NAMALWA (cell line): ENCODE data around the gene ITPK1.

Source experiments
- DNase-seq: peaks from one replicate; pipeline ENCODE4 v3.0.0-alpha.2; 2015; ENCODE audit warnings: low spot score

The ITPK1 gene

GRCh38 chr14:92937051-92937937 lies 178.4 kb downstream of the ITPK1 start:
- no peak for DNase-seq

GRCh38 chr14:92936085-92936484 lies 179.6 kb downstream of the ITPK1 start:
- DNase-seq, result no peak

GRCh38 chr14:92935446-92935845 lies 180.3 kb downstream of the ITPK1 start:
- no peak for DNase-seq

- no peak for DNase-seq
Measured at GRCh38 chr14:92934196-92935085, 181.3 kb downstream of the ITPK1 start.

- DNase-seq, result no peak
Measured at GRCh38 chr14:92933481-92933880, 182.2 kb downstream of the ITPK1 start.

- no peak for DNase-seq
Measured at GRCh38 chr14:92932448-92933395, 183.0 kb downstream of the ITPK1 start.

- no peak for DNase-seq
Measured at GRCh38 chr14:92931681-92932447, 183.9 kb downstream of the ITPK1 start.

- no peak for DNase-seq
Measured at GRCh38 chr14:92930737-92931602, 184.8 kb downstream of the ITPK1 start.

- no peak for DNase-seq
Measured at GRCh38 chr14:92929689-92930608, 185.8 kb downstream of the ITPK1 start.

- no peak for DNase-seq
Measured at GRCh38 chr14:92928961-92929688, 186.6 kb downstream of the ITPK1 start.

- DNase-seq, result no peak
Measured at GRCh38 chr14:92928258-92928629, 187.5 kb downstream of the ITPK1 start.

- DNase-seq, result no peak
Measured at GRCh38 chr14:92927349-92928257, 188.1 kb downstream of the ITPK1 start.

GRCh38 chr14:92926931-92927330 lies 188.8 kb downstream of the ITPK1 start:
- no peak for DNase-seq

- DNase-seq, result no peak
Measured at GRCh38 chr14:92926180-92926845, 189.4 kb downstream of the ITPK1 start.

GRCh38 chr14:92925446-92925845 lies 190.3 kb downstream of the ITPK1 start:
- no peak for DNase-seq

GRCh38 chr14:92924247-92924646 lies 191.5 kb downstream of the ITPK1 start:
- peak; percentile 44 for DNase-seq

GRCh38 chr14:92923744-92924103 lies 192.0 kb downstream of the ITPK1 start:
- no peak for DNase-seq
